A549 treated with AZD2906 at 1 μM for 4 hours (cell line): ENCODE results near the gene POGLUT2. TPM values are rescaled to one million over a fixed set of nuclear protein-coding genes. Genes with fewer than 3 reads are reported as not detected.

ENCODE experiments used
- total RNA-seq: library from RNA; stranded (reverse); fragments of 200-300 nt; extraction: Qiagen RNA extraction; gene quantifications from 5 replicates; pipeline ENCODE4 v1.2.3, GENCODE V29; 2022

The POGLUT2 gene
- total RNA-seq: 4.9 to 6.3 TPM (median 5.8 TPM) in 5 replicates

DNA sequence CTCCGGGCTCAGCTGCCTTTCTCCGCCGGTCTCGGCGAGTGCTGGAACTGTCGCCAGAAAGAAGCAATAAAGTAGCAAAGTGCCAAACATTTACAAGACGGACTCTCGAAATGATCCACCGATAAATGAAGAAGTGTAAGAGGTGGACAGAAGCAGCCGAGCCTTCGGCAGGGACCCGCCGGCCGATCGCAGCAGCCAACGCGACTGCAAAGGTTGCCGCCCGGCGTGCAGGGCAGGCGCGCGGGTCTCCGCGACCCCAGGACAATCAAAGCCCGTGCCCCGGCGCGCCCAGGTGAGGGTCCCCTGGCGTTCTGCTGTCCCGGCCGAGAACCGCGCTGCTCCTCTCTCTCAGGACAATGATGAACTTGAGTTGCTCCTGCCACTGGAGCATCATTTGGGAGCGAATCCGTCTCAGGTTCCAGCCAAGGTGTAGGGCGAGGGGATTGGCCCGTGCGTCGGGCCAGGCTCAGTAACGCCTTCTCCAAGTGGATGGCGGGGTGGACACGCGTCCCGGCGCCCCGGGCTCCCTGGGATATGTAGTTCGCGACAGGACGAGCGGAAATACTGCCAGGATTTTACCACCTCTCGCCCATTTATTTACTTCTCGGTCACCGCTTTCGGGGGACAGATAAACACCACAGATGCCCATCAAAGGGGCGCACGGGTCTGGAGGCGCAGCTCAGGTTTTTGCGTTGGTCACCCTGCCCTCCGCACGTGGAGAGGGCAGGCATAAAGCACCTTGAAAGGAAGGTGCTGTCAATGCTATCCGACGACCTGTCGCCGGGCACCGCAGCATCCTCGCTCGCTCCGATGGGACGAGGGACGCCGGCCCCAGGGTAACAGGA, at the start of gene POGLUT2, which contains the start of gene BIVM:
Gene POGLUT2 (minus strand): TSS at position 396 of the 845 bp plus-strand sequence. CDS start 306 bp downstream, at position 90.
Gene BIVM (plus strand): TSS at position 539 of the 845 bp plus-strand sequence. CDS start 8,149 bp downstream, outside the sequence.

DNA sequence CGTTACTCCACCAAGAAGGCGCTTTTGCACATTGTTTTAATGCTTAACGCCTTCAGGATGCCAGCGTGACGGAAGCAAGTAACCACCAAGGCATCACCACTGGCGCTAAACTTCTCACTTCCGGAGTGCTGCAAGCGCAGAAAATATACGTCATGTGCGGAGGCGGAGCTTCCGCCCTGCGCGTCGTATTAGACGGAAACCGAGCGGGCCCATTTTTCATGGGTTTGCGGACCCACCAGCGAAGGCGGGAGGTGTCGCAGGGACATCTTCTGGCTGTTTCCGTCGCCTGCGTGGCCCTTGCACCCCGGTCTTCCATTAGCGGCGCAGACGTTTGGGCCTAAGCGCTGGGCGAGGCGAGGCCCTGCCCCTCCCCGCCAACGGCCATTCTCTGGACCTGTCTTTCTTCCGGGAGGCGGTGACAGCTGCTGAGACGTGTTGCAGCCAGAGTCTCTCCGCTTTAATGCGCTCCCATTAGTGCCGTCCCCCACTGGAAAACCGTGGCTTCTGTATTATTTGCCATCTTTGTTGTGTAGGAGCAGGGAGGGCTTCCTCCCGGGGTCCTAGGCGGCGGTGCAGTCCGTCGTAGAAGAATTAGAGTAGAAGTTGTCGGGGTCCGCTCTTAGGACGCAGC, 47.0 kb upstream of the POGLUT2 start, which contains the start of gene ERCC5:
Gene ERCC5 (plus strand): TSS at position 403 of the 631 bp plus-strand sequence. CDS start 235 bp downstream, outside the sequence.

DNA sequence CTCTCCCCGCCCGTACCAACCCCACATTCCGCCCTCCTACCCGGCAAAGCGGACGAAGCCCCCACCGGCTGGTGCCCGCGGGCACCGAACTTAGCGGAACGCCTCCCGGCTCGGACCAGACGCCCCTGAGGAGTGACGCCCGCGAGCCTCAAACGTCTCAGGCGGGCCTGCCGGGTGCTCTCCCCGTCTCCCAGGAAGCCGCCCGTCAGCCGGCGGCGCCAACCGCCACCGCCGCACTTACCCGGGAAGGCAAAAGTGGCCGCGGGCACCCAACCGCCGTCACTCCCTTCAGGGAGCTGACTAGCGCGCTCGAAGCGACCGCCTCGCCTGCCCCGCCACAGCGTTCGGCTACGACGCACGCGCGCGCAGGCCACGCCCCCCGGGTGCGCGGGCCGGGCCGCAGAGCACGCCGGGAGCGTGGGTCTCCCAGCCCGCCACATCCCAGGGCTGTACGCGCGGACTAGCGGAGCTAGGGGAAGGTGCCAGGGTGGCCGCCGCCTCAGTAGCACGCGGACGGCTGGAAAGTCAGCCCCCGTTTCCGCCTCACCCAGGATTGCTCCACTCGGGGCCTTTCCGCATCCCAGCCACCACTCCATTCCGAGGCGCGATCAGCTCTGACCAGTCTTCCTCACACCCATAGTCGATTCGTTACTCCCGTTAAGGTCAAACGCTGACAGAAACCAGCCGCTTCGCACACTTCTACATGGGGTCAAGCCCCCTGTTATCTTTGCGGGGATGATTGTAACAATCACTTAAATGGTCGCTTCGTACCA, 25.1 kb downstream of the POGLUT2 start, which contains the start of gene TEX30:
Gene TEX30 (minus strand): TSS at position 346 of the 773 bp plus-strand sequence. CDS start 3,760 bp downstream, outside the sequence.

Other genes starting within 250 kb of the POGLUT2 start
- gene TPP2, start 202.0 kb downstream of the POGLUT2 start, total RNA-seq: 12.4 to 15.9 TPM (median 14.4 TPM) in 5 replicates
- not detected in 5 replicates for gene METTL21C, start 103.9 kb downstream of the POGLUT2 start, total RNA-seq
- 11.6 to 13.4 TPM (median 12.3 TPM) in 5 replicates for gene TEX30, start 25.2 kb downstream of the POGLUT2 start, total RNA-seq
- 3.0 to 4.3 TPM (median 3.4 TPM) in 5 replicates for gene BIVM, start 143 bp upstream of the POGLUT2 start, total RNA-seq
- 13.0 to 18.3 TPM (median 16.0 TPM) in 5 replicates for gene ERCC5, start 47.1 kb upstream of the POGLUT2 start, total RNA-seq